Eye (tissue), 1 donor: ENCODE data around the gene SPRR4.
"Not testable (repeated sequence)": the region's sequence is repeated elsewhere in the genome, so short reads cannot be mapped to it uniquely, and the experiment has no call there.

Experiments
- DNase-seq: peaks from one replicate; pipeline ENCODE4 v3.0.0-alpha.2; 2015

The SPRR4 gene

GRCh38 chr1:152967201-152967600 is 3.2 kb upstream of the SPRR4 start:
- no peak for DNase-seq

- DNase-seq, result no peak
These were observed 2.2 kb upstream of the SPRR4 start for GRCh38 chr1:152968248-152968647.

- no peak for DNase-seq
These were observed 1.4 kb upstream of the SPRR4 start for GRCh38 chr1:152969036-152969435.

GRCh38 chr1:152972196-152972886 is 1.9 kb downstream of the SPRR4 start:
- no peak for DNase-seq

GRCh38 chr1:152976688-152977087 is 6.2 kb downstream of the SPRR4 start:
- DNase-seq, result no peak

GRCh38 chr1:152977614-152978013 is 7.2 kb downstream of the SPRR4 start:
- no peak for DNase-seq

GRCh38 chr1:152980676-152981075 is 10.2 kb downstream of the SPRR4 start:
- DNase-seq, result no peak

- DNase-seq, result no peak
These were observed 10.9 kb downstream of the SPRR4 start for GRCh38 chr1:152981146-152981871.

GRCh38 chr1:152982076-152982475 is 11.6 kb downstream of the SPRR4 start:
- DNase-seq, result no peak

GRCh38 chr1:152983234-152983633 is 12.8 kb downstream of the SPRR4 start:
- DNase-seq, result no peak

- no peak for DNase-seq
These were observed 13.3 kb downstream of the SPRR4 start, which contains the start of gene SPRR1A for GRCh38 chr1:152983743-152984142. SPRR1A (plus strand) TSS chr1:152984081; CDS start chr1:152985231, 1,150 bp downstream.

GRCh38 chr1:152986578-152986977 is 16.1 kb downstream of the SPRR4 start:
- DNase-seq, result no peak

- DNase-seq, result no peak
These were observed 22.7 kb downstream of the SPRR4 start for GRCh38 chr1:152993186-152993585.

GRCh38 chr1:152995842-152996241 is 25.4 kb downstream of the SPRR4 start:
- no peak for DNase-seq

- peak; percentile 38 for DNase-seq
These were observed 26.4 kb downstream of the SPRR4 start for GRCh38 chr1:152996633-152997400.

- no peak for DNase-seq
These were observed 27.5 kb downstream of the SPRR4 start for GRCh38 chr1:152997901-152998300.

GRCh38 chr1:152998476-152998875 is 28.0 kb downstream of the SPRR4 start:
- DNase-seq, result no peak

GRCh38 chr1:152999818-153000217 is 29.4 kb downstream of the SPRR4 start:
- no peak for DNase-seq

GRCh38 chr1:153000294-153000693 is 29.8 kb downstream of the SPRR4 start:
- DNase-seq, result no peak

GRCh38 chr1:153001382-153001781 is 30.9 kb downstream of the SPRR4 start, which contains the start of gene SPRR3:
SPRR3 (plus strand) TSS chr1:153001749; CDS start chr1:153003021, 1,272 bp downstream.
- no peak for DNase-seq

GRCh38 chr1:153011235-153011758 is 40.8 kb downstream of the SPRR4 start:
- DNase-seq, result not testable (repeated sequence)

- not testable (repeated sequence) for DNase-seq
These were observed 51.4 kb downstream of the SPRR4 start for GRCh38 chr1:153021829-153022228.
